ENCODE measurements around the gene PSME2. TPM values are rescaled to one million over a fixed set of nuclear protein-coding genes. Genes with fewer than 3 reads are reported as not detected.

PSME2 gene
- total and polyA plus RNA-seq, 2 of the 13 experiments (the other 11 are each of a cell fraction or from before 2014, with no cell fraction given): 332 to 716 TPM

DNA sequence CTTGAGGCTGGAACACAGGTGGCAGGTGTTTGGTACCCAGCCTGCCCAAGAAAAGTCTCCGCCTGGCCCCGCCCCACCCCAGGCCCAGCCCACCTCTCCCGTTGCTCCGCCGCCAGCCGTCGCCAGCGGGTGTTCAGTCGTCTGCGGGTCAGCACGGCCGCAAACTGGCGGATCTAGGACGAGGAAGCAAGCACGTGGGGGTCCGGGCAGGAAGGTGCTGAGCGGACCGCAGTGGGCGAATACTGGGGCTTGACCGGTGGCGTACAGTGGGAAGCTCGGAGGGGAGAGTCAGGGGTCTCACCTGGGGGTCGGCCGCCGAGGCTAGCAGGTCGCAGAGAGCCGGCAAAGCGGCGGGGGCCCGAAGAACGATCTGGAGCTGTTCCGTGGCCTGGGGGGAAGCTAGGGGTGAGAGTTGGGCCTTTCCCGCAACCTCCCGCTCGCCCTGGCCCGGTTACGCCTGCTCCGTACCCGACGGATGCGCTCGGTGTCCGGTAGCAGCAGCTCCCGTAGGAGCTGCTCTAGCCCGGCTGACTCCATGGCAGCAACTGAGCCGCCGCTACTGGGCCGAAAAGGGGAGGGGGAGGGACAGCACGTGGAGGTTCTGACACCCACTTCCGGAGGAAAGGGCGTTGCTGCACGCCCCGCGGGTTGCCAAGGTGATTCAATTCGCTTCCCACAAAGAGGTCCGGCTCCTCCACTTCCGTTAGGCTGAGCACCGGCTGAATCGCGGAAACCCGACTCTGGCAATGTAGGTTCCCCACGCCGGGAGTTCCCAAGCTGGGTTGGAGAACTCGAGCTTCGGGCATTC, 42.0 kb upstream of the PSME2 start, which contains the start of gene IPO4 (continued):
- TF ChIP-seq ZBTB38 (CRISPR knock-in tag; IDR thresholded peaks at IDR 0.05) (peak; percentile 92), TEF (CRISPR knock-in tag; IDR thresholded peaks at IDR 0.05) (peak; percentile 82), E2F2 (CRISPR knock-in tag; IDR thresholded peaks at IDR 0.05; ENCODE audit: borderline replicate concordance) (peak; percentile 97), KMT2A (CRISPR knock-in tag; IDR thresholded peaks at IDR 0.05) (peak; percentile 99), MAF1 (CRISPR knock-in tag; IDR thresholded peaks at IDR 0.05; ENCODE audit: borderline replicate concordance) (peak; percentile 89), ZNF639 (CRISPR knock-in tag; conservative IDR thresholded peaks at IDR 0.05) (peak; percentile 96), REXO4 (CRISPR knock-in tag; IDR thresholded peaks at IDR 0.05; ENCODE audit: borderline replicate concordance) (peak; percentile 83), ZNF549 (CRISPR knock-in tag; IDR thresholded peaks at IDR 0.05) (peak; percentile 29; the same call in 1 of the 2 replicates), ZBTB7B (CRISPR knock-in tag; IDR thresholded peaks at IDR 0.05) (peak; percentile 82; the same call in 1 of the 2 replicates), YY1 (IDR thresholded peaks at IDR 0.05; ENCODE audit: insufficient read depth, insufficient replicate concordance, low read depth, low read length) (peak; percentile 90), ZNF660 (CRISPR knock-in tag; IDR thresholded peaks at IDR 0.05; ENCODE audit: borderline replicate concordance, low read depth) (peak; percentile 91), FOXO4 (CRISPR knock-in tag; conservative IDR thresholded peaks at IDR 0.05) (no peak), GMEB2 (CRISPR knock-in tag; IDR thresholded peaks at IDR 0.05; ENCODE audit: low read depth) (peak; percentile 72), MXI1 (IDR thresholded peaks at IDR 0.05; ENCODE audit: borderline replicate concordance, low read depth, low read length) (peak; percentile 100), HDAC1 (CRISPR knock-in tag; IDR thresholded peaks at IDR 0.05) (no peak), CBFB (CRISPR knock-in tag; IDR thresholded peaks at IDR 0.05) (peak; percentile 99), ZBTB3 (CRISPR knock-in tag; IDR thresholded peaks at IDR 0.05; ENCODE audit: borderline replicate concordance, low read depth) (peak; percentile 90)
- TF ChIP-seq, protein P1, sequence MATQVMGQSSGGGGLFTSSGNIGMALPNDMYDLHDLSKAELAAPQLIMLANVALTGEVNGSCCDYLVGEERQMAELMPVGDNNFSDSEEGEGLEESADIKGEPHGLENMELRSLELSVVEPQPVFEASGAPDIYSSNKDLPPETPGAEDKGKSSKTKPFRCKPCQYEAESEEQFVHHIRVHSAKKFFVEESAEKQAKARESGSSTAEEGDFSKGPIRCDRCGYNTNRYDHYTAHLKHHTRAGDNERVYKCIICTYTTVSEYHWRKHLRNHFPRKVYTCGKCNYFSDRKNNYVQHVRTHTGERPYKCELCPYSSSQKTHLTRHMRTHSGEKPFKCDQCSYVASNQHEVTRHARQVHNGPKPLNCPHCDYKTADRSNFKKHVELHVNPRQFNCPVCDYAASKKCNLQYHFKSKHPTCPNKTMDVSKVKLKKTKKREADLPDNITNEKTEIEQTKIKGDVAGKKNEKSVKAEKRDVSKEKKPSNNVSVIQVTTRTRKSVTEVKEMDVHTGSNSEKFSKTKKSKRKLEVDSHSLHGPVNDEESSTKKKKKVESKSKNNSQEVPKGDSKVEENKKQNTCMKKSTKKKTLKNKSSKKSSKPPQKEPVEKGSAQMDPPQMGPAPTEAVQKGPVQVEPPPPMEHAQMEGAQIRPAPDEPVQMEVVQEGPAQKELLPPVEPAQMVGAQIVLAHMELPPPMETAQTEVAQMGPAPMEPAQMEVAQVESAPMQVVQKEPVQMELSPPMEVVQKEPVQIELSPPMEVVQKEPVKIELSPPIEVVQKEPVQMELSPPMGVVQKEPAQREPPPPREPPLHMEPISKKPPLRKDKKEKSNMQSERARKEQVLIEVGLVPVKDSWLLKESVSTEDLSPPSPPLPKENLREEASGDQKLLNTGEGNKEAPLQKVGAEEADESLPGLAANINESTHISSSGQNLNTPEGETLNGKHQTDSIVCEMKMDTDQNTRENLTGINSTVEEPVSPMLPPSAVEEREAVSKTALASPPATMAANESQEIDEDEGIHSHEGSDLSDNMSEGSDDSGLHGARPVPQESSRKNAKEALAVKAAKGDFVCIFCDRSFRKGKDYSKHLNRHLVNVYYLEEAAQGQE (IDR thresholded peaks at IDR 0.05; ENCODE audit: borderline replicate concordance in 1 of 2, low read depth in 1 of 2, low read length in 2 of 2): peak in 1 of 2 experiments; percentile 78; a peak in 2 of 4 replicates
